ENCODE measurements around the gene BCL2L15.

Gene BCL2L15

GRCh38 chr1:113898241-113898814 lies 10.9 kb upstream of the BCL2L15 start:
- H3K4me3 ChIP-seq (ENCODE audit: low read length): no peak overlapping the region
- no peak for DNase-seq (ENCODE audit: low read depth)
- no peak for TF ChIP-seq CTCF (conservative IDR thresholded peaks at IDR 0.05; ENCODE audit: low read length)

GRCh38 chr1:113895961-113896360 lies 8.6 kb upstream of the BCL2L15 start:
- peak; percentile 8 for DNase-seq (ENCODE audit: low read depth)
- TF ChIP-seq CTCF (conservative IDR thresholded peaks at IDR 0.05; ENCODE audit: low read length): no peak
- no peak overlapping the region for H3K4me3 ChIP-seq (ENCODE audit: low read length)

GRCh38 chr1:113895098-113895497 lies 7.7 kb upstream of the BCL2L15 start:
- no peak for TF ChIP-seq CTCF (conservative IDR thresholded peaks at IDR 0.05; ENCODE audit: low read length)
- H3K4me3 ChIP-seq (ENCODE audit: low read length): no peak overlapping the region
- DNase-seq (ENCODE audit: low read depth): no peak

- no peak for TF ChIP-seq CTCF (conservative IDR thresholded peaks at IDR 0.05; ENCODE audit: low read length)
- no peak for DNase-seq (ENCODE audit: low read depth)
- H3K4me3 ChIP-seq (ENCODE audit: low read length): no peak overlapping the region
These were observed 5.9 kb upstream of the BCL2L15 start for GRCh38 chr1:113893267-113893666.

GRCh38 chr1:113891631-113892220 lies 4.3 kb upstream of the BCL2L15 start:
- TF ChIP-seq CTCF (conservative IDR thresholded peaks at IDR 0.05; ENCODE audit: low read length): no peak
- H3K4me3 ChIP-seq (ENCODE audit: low read length): no peak overlapping the region
- no peak for DNase-seq (ENCODE audit: low read depth)

GRCh38 chr1:113890816-113891215 lies 3.4 kb upstream of the BCL2L15 start:
- H3K4me3 ChIP-seq (ENCODE audit: low read length): no peak overlapping the region
- no peak for TF ChIP-seq CTCF (conservative IDR thresholded peaks at IDR 0.05; ENCODE audit: low read length)
- no peak for DNase-seq (ENCODE audit: low read depth)

Data from AG10803 (cell line).